HG03439 (cell line): ENCODE data around the gene ADAM11.

Experiments
- ATAC-seq: cut with Tn5 transposase; IDR thresholded peaks from one replicate; pipeline ENCODE4 v1.9.1; 2021; ENCODE audit warnings: mild to moderate bottlenecking, moderate library complexity; ENCODE audit not compliant: unreplicated experiment

ADAM11 gene

GRCh38 chr17:44829523-44830358 is 71.0 kb downstream of the ADAM11 start, which contains the start of gene GJC1:
Gene GJC1, minus strand, starts transcription at chr17:44830287. Its CDS starts 24,470 bp downstream, at chr17:44805817.
- no peak for ATAC-seq

- no peak for ATAC-seq
These were observed 71.8 kb downstream of the ADAM11 start for GRCh38 chr17:44830359-44831288.

GRCh38 chr17:44831371-44831770 is 72.6 kb downstream of the ADAM11 start:
- ATAC-seq: no peak
